HepG2 (cell line): Measurements from ENCODE around the gene SPATA46. TPM values are rescaled to one million over a fixed set of nuclear protein-coding genes. Genes with fewer than 3 reads are reported as not detected.

Source experiments
- ATAC-seq: fragments of 200-7000 bp; cut with Tn5 transposase; 3 replicates; pipeline ENCODE4 v1.9.1; 2020; ENCODE audit warnings: mild to moderate bottlenecking, moderate library complexity
- BruUV-seq: library from RNA; stranded (reverse); fragments of 400-500 nt; replicated peaks from 2 replicates; lab custom pipeline; 2021; lab: Mats Ljungman, UMichigan
- CTCF ChIA-PET: fragments of 300-600 bp; formaldehyde crosslinking; extraction: SDS; loops from one replicate; lab custom pipeline; 2021; ENCODE audit warnings: low total read pairs, inconsistent platforms, low intra/inter-chr PET ratio; lab: Yijun Ruan, JAX
- POLR2A ChIA-PET: fragments of 350-600 bp; sonication (Branson Sonifier 250); formaldehyde crosslinking; loops from one replicate; lab custom pipeline; 2020; ENCODE audit warnings: antibody characterized with exemption, inconsistent platforms; lab: Yijun Ruan, JAX
- DNase-seq: peaks from one replicate; pipeline ENCODE4 v3.0.0-alpha.2; 2015; ENCODE audit warnings: low spot score
- FAIRE-seq: peaks from 3 replicates; lab custom pipeline; 2011; peaks lifted over from hg19 to GRCh38; lab: Jason Lieb, UNC
- H2AFZ ChIP-seq: one replicate; pipeline ENCODE4 v1.6.1; 2011; ENCODE audit warnings: low read length, inconsistent platforms
- H3K27ac ChIP-seq: fragments of 300-600 bp; 3 replicates; pipeline ENCODE4 v1.8.0; 2011; ENCODE audit warnings: mixed run types, mild to moderate bottlenecking, mixed read lengths, low read length, inconsistent platforms; ENCODE audit not compliant: insufficient read depth; ENCODE audit errors: extremely low read length
- H3K27me3 ChIP-seq, 2 experiments: fragments of 200-600 bp in 1 of 2; 2 replicates in 1 of 2; 3 replicates in 1 of 2; pipeline versions ENCODE4 v1.6.0 to v1.8.0; 2011; ENCODE audit warnings: low read length in 2 of 2, mild to moderate bottlenecking in 2 of 2, moderate library complexity in 2 of 2, inconsistent platforms in 1 of 2; ENCODE audit not compliant: insufficient read depth in 2 of 2, control insufficient read depth in 1 of 2
- H3K36me3 ChIP-seq, 2 experiments: fragments of 200-600 bp in 1 of 2; replicated peaks in 1 of 2; 2 replicates in 1 of 2; 3 replicates in 1 of 2; pipeline versions ENCODE4 v1.5.1 to v1.8.0; 2011; ENCODE audit warnings: low read length in 2 of 2, inconsistent platforms in 1 of 2; ENCODE audit not compliant: insufficient read depth in 2 of 2, control insufficient read depth in 1 of 2
- H3K4me1 ChIP-seq: 2 replicates; pipeline ENCODE4 v1.5.1; 2012; ENCODE audit warnings: low read length, inconsistent platforms; ENCODE audit not compliant: insufficient read depth
- H3K4me2 ChIP-seq: 2 replicates; pipeline ENCODE4 v1.6.0; 2011; ENCODE audit warnings: low read depth, low read length, inconsistent platforms
- H3K4me3 ChIP-seq, 3 experiments: fragments of 200-600 bp in 1 of 3; sonication (generic), shearing (Covaris generic) in 1 of 3; replicated peaks in 1 of 3; 2 replicates each; pipeline ENCODE4 v1.5.1; 2011 to 2016; ENCODE audit warnings: low read length in 3 of 3, inconsistent platforms in 2 of 3, low read depth in 2 of 3, mild to moderate bottlenecking in 2 of 3, control low read depth in 1 of 3, mixed read lengths in 1 of 3; ENCODE audit not compliant: insufficient read depth in 1 of 3
- H3K79me2 ChIP-seq: one replicate; pipeline ENCODE4 v1.6.1; 2011; ENCODE audit warnings: low read length, inconsistent platforms; ENCODE audit not compliant: insufficient read depth
- H3K9ac ChIP-seq: 2 replicates; pipeline ENCODE4 v1.6.0; 2011; ENCODE audit warnings: mild to moderate bottlenecking, low read depth, low read length, inconsistent platforms; ENCODE audit not compliant: insufficient read depth
- H3K9me3 ChIP-seq: 2 replicates; pipeline ENCODE4 v1.5.1; 2012; ENCODE audit warnings: mild to moderate bottlenecking, low read length
- H4K20me1 ChIP-seq: 2 replicates; pipeline ENCODE4 v1.6.0; 2011; ENCODE audit warnings: inconsistent platforms, mild to moderate bottlenecking, low read length, moderate library complexity; ENCODE audit not compliant: insufficient read depth
- MNT ChIP-seq: fragments of 450-650 bp; IDR thresholded peaks from 2 replicates; pipeline ENCODE4 v1.6.1; 2016
- ZHX2 ChIP-seq, 2 experiments: sonication (generic) in 1 of 2; formaldehyde crosslinking in 1 of 2; IDR thresholded peaks; 2 replicates each; pipeline versions ENCODE4 v1.6.1 to v1.9.0; 2014 to 2022; ENCODE audit warnings: antibody characterized with exemption in 1 of 2, borderline replicate concordance in 1 of 2, inconsistent platforms in 1 of 2, low read depth in 1 of 2, missing genetic modification reagents in 1 of 2
- WGBS: methylation state at CpG from one replicate; pipeline ENCODE4 v1.1.6; 2017; ENCODE audit warnings: low lambda C conversion rate; 5-methylcytosine and 5-hydroxymethylcytosine counted together
- in situ Hi-C: cut with HindIII; loops from 2 replicates; pipeline ENCODE4 v1.10.0; 2017; ENCODE audit warnings: low pct_unique_long_range_greater_than_20kb; ENCODE audit not compliant: extremely low pct_ligation_motif_present
- intact Hi-C: fragments of 100-400 bp; cut with micrococcal nuclease; formaldehyde crosslinking; loops from one replicate; pipeline ENCODE4 v1.10.0; 2022; ENCODE audit not compliant: unreplicated experiment
- polyA plus RNA-seq, 8 experiments: library from polyadenylated mRNA; depleted of rRNA in 3 of 8; stranded (reverse) in 7 of 8; unstranded in 1 of 8; fragments of >200 nt; fragmentation: Illumina TruSeq in 4 of 8; extraction: Trizol in 4 of 8; gene quantifications; 2 replicates each; pipeline versions ENCODE4 v1.2.1 to v1.2.3, GENCODE V29; 2011 to 2016; ENCODE audit warnings: low read depth in 4 of 8, missing spikeins in 1 of 8, mixed read lengths in 1 of 8; ENCODE audit not compliant: insufficient read depth in 1 of 8
- total RNA-seq, 5 experiments: library from RNA; depleted of rRNA; stranded (reverse); fragments of >200 nt; fragmentation: Illumina TruSeq; extraction: Trizol; gene quantifications; 2 replicates each; pipeline ENCODE4 v1.2.3, GENCODE V29; 2016; ENCODE audit warnings: low read depth in 1 of 5

The SPATA46 gene
- total and polyA plus RNA-seq, 2 of the 13 experiments (the other 11 are each of a cell fraction or from before 2014, with no cell fraction given) = not detected

- no peaks in the 10 kb centered on the region for H3K27me3 ChIP-seq
- no peaks in the 10 kb centered on the region for H3K9me3 ChIP-seq
- in situ Hi-C loops (no loop called here), intact Hi-C loops (no loop called here)
- no peaks in the 10 kb centered on the region for H3K79me2 ChIP-seq
- 97% methylated on average over 1 of the region's 1 CpG for WGBS
- CTCF ChIA-PET = no interaction called here
- H2AFZ ChIP-seq = no peak overlapping the region
- TF ChIP-seq ZHX2 (IDR thresholded peaks at IDR 0.05; ENCODE audit: low read depth) (no peak), ZHX2 (CRISPR knock-in tag; IDR thresholded peaks at IDR 0.05; ENCODE audit: borderline replicate concordance) (no peak), MNT (0 out of 2 replicates have a peak, but pooled peaks have one; percentile 7)
- peaks cover 0 to 2% of the 10 kb centered on the region in 2 experiments; a peak in 2 of 5 replicates for H3K36me3 ChIP-seq
- H4K20me1 ChIP-seq = no peaks in the 10 kb centered on the region
- no peak overlapping the region for H3K4me2 ChIP-seq
- no peak overlapping the region for H3K9ac ChIP-seq
- no peak overlapping the region for H3K27ac ChIP-seq
- FAIRE-seq (no peak), ATAC-seq (no peak), DNase-seq (no peak)
- no TSS peak for BruUV-seq
- POLR2A ChIA-PET = no interaction called here
- no peaks in the 10 kb centered on the region for H3K4me1 ChIP-seq
- no peak overlapping the region for H3K4me3 ChIP-seq
These were observed 48.9 kb downstream of the SPATA46 start for GRCh38 chr1:162327788-162328165.
